GM18907 (cell line): ENCODE data around the gene EDN3.

Experiments used
- ATAC-seq: cut with Tn5 transposase; IDR thresholded peaks from one replicate; pipeline ENCODE4 v1.9.1; 2021; ENCODE audit warnings: mild to moderate bottlenecking, moderate library complexity; ENCODE audit not compliant: unreplicated experiment

Gene EDN3

DNA sequence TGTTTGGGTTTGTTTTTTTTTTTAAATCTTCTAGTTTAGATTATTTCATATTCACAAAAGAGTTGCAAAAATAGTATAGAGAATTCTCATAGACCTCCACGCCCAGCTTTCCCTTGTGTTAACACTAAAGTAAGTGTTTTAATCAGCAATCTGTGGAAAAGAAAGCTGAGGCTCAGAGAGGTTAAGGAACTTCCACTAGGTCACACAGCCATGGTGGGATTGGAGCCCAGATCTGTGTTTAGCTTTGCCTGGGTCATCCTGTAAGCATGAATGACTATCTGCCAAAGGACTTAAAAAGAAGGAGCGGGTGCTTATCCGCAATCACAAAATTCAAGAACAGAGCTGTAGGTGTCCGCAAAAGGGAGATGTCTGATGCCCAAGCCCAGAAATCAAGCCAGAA, 60.5 kb downstream of the EDN3 start:
- ATAC-seq, result no peak

DNA sequence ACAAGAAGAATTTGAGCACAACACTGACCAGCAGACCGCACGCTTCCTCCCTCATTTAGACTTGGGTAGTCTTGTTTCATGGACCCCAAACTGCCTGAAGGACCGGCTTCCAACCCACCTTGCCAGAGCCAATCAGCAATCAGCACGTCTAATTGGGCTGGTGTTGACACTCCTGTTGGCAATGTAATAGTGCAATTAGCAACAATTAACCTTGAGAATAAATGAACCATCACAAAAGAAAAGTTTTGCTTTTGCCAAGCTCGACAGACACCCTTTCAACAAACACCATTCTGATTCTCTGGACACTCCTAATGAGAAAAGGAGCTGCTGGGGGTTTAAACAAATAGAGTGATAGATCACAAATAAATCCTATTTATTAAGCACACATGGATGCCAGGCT, 61.0 kb downstream of the EDN3 start:
- ATAC-seq, result no peak

GRCh38 chr20:59363101-59363500, 62.7 kb downstream of the EDN3 start:
- ATAC-seq, result no peak

DNA sequence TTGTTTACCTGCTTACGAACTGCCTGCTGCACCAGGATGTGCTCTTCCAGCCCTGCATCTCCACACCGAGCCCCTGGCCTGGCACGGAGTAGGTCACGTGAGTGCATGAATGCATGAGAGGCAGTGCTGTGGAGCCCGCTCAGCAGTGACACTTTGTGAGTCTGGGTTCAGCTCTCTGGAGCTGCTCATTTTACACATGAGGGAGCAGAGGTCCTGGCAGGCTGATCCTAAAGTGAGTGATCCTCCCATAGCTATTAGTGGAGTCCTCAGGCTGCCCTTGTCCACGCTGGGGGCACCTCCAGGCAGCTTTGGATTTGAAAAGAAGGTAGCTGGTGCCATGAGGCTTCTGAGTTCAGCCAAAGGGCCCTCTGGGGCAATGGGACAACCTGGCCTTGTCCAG, 64.2 kb downstream of the EDN3 start:
- no peak for ATAC-seq

DNA sequence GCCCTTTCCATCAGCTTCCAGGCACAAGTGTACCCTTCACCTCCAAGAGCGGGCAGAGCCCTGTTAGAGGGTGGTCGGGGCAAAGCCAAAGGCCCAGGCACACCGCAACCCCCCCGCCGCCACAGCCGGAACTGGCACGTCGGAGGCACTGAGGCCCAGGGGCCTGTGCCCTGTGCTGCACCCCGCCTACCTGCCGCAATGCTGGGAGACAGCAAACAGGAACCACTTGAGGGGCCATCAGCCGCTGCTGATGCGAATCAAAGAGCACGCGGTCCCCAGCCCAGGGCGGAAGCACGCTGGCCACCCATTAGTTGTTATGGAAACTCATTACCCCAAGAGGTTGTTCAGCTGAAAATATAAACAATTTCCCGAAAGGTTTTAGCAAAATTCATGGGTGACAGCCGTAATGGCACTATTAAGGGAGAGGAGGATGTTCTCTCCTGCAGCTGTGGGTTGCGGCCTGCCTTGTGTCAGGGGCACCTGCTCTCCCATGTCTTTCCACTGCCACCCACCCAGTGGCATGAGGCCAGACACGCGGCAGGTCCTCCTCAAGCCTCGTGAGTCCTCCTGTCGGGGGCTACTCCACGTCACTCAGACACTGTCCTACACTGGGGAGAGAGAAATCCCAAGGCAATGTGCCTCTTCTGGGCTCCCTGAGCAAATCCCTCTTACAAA, 65.3 kb downstream of the EDN3 start:
- no peak for ATAC-seq

DNA sequence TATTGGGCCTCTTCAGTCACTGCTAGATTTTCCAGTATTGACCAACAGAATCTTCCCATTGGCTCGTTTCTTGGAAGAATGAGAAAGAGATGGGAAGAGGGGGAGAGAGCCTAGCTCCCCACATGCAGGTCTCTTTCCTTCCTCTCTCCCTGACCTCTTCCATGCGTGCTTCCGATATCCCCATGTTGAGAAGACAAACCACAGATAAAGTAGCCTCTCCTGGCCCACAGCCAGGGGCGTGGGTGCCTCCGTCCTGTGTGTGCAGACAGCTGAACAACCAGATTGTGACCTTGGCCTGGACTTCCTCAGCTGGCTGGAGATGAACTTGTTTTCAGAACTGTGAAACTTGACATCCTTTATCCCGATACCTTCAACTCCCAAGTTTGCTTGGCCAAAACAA, 71.0 kb downstream of the EDN3 start:
- ATAC-seq, result no peak

DNA sequence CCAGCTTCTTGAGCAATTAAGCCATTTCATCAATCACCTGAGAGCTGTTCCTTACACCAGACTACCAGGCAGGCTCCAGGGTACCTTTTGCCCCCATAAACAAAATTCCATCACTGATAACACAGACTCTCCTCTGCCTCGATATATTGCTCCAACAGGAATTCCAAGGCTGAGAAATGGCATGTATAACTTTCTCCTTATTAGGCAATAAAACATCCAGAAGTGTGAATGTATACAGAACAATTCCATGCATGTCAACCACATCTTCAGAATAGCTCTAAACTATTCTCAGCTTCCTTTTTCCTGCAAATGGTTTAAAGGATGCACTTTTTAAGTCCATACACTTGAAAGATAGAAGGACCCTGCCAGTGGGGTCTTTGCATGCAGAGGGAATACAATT, 73.8 kb downstream of the EDN3 start:
- ATAC-seq, result no peak

DNA sequence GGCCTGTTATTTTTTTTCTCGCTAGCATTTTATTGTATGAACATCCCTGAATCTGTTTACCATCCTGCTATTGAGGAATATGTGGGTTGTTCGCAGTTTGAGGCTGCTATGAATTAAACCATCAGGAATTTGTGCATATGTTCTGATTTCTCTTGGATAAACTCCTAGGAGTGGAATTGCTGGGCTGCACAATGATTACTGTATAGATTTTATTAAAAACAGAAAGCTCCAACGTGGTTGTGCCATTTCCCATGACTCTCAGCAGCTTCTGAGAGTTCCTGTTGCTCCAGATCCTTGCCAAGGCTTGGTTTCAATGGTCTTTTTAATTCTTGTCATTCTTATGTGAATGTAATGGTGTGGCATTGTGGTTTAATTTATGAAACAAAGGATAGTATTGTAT, 75.1 kb downstream of the EDN3 start:
- ATAC-seq, result no peak
